ENCODE measurements around the gene FSCB. TPM values are rescaled to one million over a fixed set of nuclear protein-coding genes. Genes with fewer than 3 reads are reported as not detected.

FSCB gene
- polyA plus RNA-seq, 3 donors, result not detected

DNA sequence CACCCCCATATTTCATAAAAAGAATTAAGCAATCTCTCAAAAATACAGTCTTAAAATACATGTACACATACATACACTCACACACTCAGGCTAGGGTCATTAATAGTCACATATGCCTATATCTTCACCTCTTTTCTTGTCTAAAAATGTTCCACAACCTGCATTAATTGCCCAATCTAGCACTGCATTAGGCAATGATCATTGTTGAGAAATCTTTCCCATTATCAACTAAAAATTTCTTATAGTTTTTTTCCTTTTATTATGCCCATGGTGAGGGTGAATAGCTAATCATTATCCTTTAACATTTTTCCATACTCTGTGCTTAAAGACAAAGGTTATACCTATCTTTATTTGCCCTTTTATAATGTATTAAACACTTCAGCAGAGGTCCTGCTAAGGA lies 38.3 kb downstream of the FSCB start:
- no peak overlapping the region for H3K4me3 ChIP-seq (replicated peaks in 1 of 3; ENCODE audit: low read depth in 2 of 3, low read length in 3 of 3)
- no peaks in the 10 kb centered on the region for H3K4me1 ChIP-seq (ENCODE audit: control insufficient read depth in 1 of 2, insufficient read depth in 2 of 2, low read length in 2 of 2)
- H3K9me3 ChIP-seq (replicated peaks in 1 of 2; ENCODE audit: control insufficient read depth in 1 of 2, insufficient read depth in 1 of 2, low read length in 2 of 2), result no peaks in the 10 kb centered on the region
- H3K36me3 ChIP-seq (replicated peaks in 1 of 2; ENCODE audit: control insufficient read depth in 1 of 2, insufficient read depth in 2 of 2, low read length in 2 of 2), result no peaks in the 10 kb centered on the region
- no peak overlapping the region for H3K4me3 Mint-ChIP-seq
- no peaks in the 10 kb centered on the region for H4K20me1 ChIP-seq (ENCODE audit: insufficient read depth, low read length)
- no peak overlapping the region for H3K27ac Mint-ChIP-seq
- no peaks in the 10 kb centered on the region for H3K36me3 Mint-ChIP-seq
- no peaks in the 10 kb centered on the region for H3K4me1 Mint-ChIP-seq
- intact Hi-C loops (cut with micrococcal nuclease), result no loop called here
- no peak for TF ChIP-seq CTCF (IDR thresholded peaks at IDR 0.05)
- DNase-seq, result no peak
- H3K79me2 ChIP-seq (ENCODE audit: insufficient read depth, low read length), result no peaks in the 10 kb centered on the region
- H3K27me3 Mint-ChIP-seq (ENCODE audit: low read depth in 3 of 3), result no peaks in the 10 kb centered on the region
- no peak overlapping the region for H3K27ac ChIP-seq (ENCODE audit: low read depth in 1 of 2, low read length in 2 of 2)
- H3K9ac ChIP-seq (ENCODE audit: insufficient read depth, low read length, poor library complexity, severe bottlenecking), result no peak overlapping the region
- H3K27me3 ChIP-seq (ENCODE audit: control insufficient read depth in 2 of 2, insufficient read depth in 2 of 2, low read length in 2 of 2), result no peaks in the 10 kb centered on the region
- no peak overlapping the region for H3K4me2 ChIP-seq (replicated peaks; ENCODE audit: extremely low read depth, low read length, poor library complexity, severe bottlenecking)
- peaks cover 0 to 8% (median 6%) of the 10 kb centered on the region in 7 donors for H3K9me3 Mint-ChIP-seq
- no peak overlapping the region for H2AFZ ChIP-seq (ENCODE audit: insufficient read depth, low read depth, low read length, poor library complexity, severe bottlenecking)

- H3K79me2 ChIP-seq (ENCODE audit: insufficient read depth, low read length), result no peaks in the 10 kb centered on the region
- H3K27me3 ChIP-seq (ENCODE audit: control insufficient read depth in 2 of 2, insufficient read depth in 2 of 2, low read length in 2 of 2), result no peaks in the 10 kb centered on the region
- no peak for TF ChIP-seq CTCF (IDR thresholded peaks at IDR 0.05)
- H3K4me1 ChIP-seq (ENCODE audit: control insufficient read depth in 1 of 2, insufficient read depth in 2 of 2, low read length in 2 of 2), result no peaks in the 10 kb centered on the region
- Mint-ChIP-seq H3K36me3 (no peaks in the 10 kb centered on the region), H3K4me3 (no peak overlapping the region), H3K27ac (no peak overlapping the region), H3K27me3 (ENCODE audit: low read depth in 3 of 3) (no peaks in the 10 kb centered on the region), H3K4me1 (no peaks in the 10 kb centered on the region), H3K9me3 (peaks cover 0 to 12% (median 2%) of the 10 kb centered on the region in 7 donors)
- intact Hi-C loops (cut with micrococcal nuclease), result no loop called here
- no peaks in the 10 kb centered on the region for H3K36me3 ChIP-seq (replicated peaks in 1 of 2; ENCODE audit: control insufficient read depth in 1 of 2, insufficient read depth in 2 of 2, low read length in 2 of 2)
- no peak overlapping the region for H3K4me3 ChIP-seq (replicated peaks in 1 of 3; ENCODE audit: low read depth in 2 of 3, low read length in 3 of 3)
- H2AFZ ChIP-seq (ENCODE audit: insufficient read depth, low read depth, low read length, poor library complexity, severe bottlenecking), result no peak overlapping the region
- no peak overlapping the region for H3K27ac ChIP-seq (ENCODE audit: low read depth in 1 of 2, low read length in 2 of 2)
- H3K9ac ChIP-seq (ENCODE audit: insufficient read depth, low read length, poor library complexity, severe bottlenecking), result no peak overlapping the region
- DNase-seq, result no peak
- H4K20me1 ChIP-seq (ENCODE audit: insufficient read depth, low read length), result no peaks in the 10 kb centered on the region
- 43% methylated on average over 1 of the region's 4 CpGs for WGBS (ENCODE audit: insufficient coverage)
- H3K4me2 ChIP-seq (replicated peaks; ENCODE audit: extremely low read depth, low read length, poor library complexity, severe bottlenecking), result no peak overlapping the region
- peaks cover 2 to 4% of the 10 kb centered on the region in 2 donors for H3K9me3 ChIP-seq (replicated peaks in 1 of 2; ENCODE audit: control insufficient read depth in 1 of 2, insufficient read depth in 1 of 2, low read length in 2 of 2)
Measured at GRCh38 chr14:44463356-44464004, 43.6 kb downstream of the FSCB start.
